PC-3 (cell line): ENCODE results near the gene MYB.

Experiments used
- CTCF ChIP-seq: fragments of 300-600 bp; sonication (generic); conservative IDR thresholded peaks from 2 replicates; pipeline ENCODE4 v1.5.1; 2017; ENCODE audit warnings: antibody characterized with exemption, low read depth, mild to moderate bottlenecking, low read length
- EZH2phosphoT487 ChIP-seq: fragments of 300-600 bp; sonication (generic); IDR thresholded peaks from 2 replicates; pipeline ENCODE4 v1.6.1; 2018; ENCODE audit warnings: mild to moderate bottlenecking, antibody characterized with exemption, low read length, borderline replicate concordance

- TF ChIP-seq CTCF (no peak), EZH2phosphoT487 (no peak)
Observed at GRCh38 chr6:135235716-135236115, 54.6 kb downstream of the MYB start.
